Stimulated activated CD8-positive, alpha-beta memory T cell treated with anti-CD3 and anti-CD28 coated beads, Interleukin-4, amount 100 ng/mL, for 1 hour (primary cell): Measurements from ENCODE around the gene TTC16.

Experiments
- DNase-seq, 2 donors: peaks; one replicate each; pipeline ENCODE4 v3.0.0-alpha.2; 2020; ENCODE audit warnings: low read depth in 2 of 2, low spot score in 1 of 2

Gene TTC16

DNA sequence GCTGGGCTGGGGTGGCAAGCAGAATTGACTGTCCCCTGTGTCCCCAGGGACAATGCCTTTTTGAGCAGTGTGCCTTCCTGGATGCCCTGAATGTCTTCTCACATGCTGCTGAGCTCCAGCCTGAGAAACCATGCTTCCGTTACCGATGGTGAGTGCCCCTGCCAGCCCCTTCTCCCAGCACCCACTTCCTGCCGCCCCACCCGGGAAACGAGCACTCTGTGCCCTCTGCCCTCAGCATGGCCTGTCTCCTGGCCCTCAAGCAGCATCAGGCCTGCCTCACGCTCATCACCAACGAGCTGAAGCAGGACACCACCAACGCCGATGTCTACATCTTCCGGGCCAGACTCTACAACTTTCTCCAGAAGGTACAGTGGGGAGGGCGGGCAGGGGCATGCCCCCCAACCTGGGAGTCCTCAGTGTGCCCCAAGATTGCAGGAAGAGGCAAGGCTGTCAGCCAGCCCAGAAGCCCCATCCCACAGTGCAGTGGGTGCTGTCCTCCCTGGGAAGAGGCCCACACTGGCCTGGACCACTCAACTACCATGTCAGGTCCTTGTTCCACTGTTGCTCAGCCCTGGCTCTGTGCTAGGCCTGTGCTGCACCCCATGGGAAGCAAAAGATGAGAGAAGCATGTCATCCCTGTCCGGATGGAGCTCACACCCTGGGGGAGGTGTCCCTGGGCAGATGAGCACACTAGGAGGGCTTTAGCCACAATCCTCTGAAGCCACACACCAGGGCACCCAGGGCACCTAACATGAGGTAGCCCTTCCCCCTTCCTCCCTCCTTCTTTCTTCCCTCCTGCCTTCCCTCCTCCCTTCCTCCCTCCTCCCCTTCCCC lies 4.4 kb downstream of the TTC16 start:
- DNase-seq: no peak

DNA sequence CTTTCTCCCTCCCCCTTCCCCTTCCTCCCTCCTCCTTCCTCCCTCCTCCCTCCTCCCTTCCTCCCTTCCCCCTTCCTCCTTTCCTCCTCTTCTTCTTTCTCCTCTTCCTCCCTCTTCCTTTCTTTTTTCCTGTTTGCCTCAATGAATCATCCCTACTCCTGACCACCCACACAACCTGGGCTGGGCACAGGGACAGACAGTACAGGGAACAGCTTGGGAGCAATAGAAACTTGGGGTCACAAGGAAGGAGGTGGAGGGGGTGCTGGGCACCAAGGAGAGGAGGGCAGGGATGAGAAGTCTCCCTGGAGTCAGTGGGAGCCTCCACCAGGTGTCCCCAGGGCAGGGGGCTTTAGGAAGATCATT lies 5.0 kb downstream of the TTC16 start:
- no peak for DNase-seq

- no peak for DNase-seq
Observed at GRCh38 chr9:127721391-127721821, 5.5 kb downstream of the TTC16 start.

DNA sequence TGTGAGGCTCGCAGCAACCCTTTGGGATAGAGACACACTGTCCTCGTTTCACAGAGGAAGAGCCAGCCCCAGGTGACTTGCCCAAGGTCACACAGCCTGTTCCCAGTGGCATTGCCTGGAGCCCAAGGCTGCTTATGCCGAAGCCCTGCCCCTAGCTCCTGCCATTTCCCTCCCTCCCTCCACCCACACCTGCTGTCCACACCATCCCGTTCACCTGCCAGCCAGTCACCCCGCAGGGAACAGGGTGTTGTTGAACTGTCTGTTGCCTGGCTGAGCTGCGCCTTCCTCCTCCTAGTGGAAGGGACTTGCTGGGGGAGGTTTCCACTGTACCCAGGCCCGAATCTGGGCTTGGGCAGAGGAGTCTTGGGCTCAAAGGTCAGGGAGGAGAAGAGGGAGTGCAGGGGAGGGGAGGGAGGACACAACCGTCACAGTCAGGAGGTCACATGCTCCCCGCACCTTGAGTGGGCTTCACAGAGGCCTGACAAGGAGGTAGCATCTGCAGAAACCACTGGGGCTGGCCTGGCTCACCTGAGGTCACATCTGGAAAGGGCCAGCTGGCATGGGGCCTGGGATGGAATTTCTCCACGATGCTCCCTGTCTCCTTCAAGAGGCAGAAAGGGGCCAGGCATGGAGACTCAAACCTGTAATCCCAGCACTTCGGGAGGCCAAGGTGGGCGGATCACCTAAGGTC lies 6.3 kb downstream of the TTC16 start:
- no peak for DNase-seq

DNA sequence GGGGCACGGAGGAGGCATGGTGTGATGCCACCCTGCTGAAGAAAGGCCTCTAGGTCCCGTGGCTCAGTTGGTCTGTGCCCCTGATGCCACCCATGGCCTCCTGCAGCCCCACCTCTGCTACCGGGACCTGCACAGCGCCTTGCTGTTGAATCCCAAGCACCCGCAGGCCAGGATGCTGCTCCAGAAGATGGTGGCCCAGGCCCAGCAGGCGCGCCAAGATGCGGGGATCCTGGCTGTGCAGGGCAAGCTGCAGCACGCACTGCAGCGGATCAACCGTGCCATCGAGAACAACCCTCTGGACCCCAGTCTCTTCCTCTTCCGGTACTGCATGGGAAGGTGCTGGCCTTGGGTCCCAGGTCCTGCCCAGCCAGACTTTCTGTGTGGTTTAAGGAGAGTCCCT lies 7.1 kb downstream of the TTC16 start:
- DNase-seq: no peak

GRCh38 chr9:127723444-127723843 lies 7.6 kb downstream of the TTC16 start:
- no peak for DNase-seq

GRCh38 chr9:127724012-127724411 lies 8.1 kb downstream of the TTC16 start:
- no peak for DNase-seq

- DNase-seq: no peak
Observed at GRCh38 chr9:127726871-127727270, 11.0 kb downstream of the TTC16 start.

- no peak for DNase-seq
Observed at GRCh38 chr9:127728808-127729207, 12.9 kb downstream of the TTC16 start.

- no peak for DNase-seq
Observed at GRCh38 chr9:127729522-127730256, 13.8 kb downstream of the TTC16 start.

DNA sequence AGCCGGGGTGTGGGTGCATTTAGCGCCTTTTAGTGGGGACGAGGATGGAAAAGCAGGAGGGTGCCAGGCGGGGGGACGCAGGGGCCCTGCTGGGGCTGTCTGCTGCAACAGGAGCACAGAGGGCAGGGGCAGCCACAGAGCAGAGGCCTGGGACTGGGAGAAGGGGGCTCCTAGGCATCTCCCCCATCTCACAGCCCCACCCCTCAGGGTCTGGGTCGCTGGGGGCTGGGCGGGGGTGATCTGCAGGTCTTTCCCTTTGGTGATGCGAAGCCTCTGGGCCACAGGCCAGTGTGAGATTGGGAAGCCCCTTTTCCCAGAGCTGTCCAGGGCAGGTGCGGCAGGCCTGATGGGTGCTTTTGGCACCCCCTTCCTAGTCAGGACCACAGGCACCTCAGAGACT lies 14.4 kb downstream of the TTC16 start:
- no peak for DNase-seq

DNA sequence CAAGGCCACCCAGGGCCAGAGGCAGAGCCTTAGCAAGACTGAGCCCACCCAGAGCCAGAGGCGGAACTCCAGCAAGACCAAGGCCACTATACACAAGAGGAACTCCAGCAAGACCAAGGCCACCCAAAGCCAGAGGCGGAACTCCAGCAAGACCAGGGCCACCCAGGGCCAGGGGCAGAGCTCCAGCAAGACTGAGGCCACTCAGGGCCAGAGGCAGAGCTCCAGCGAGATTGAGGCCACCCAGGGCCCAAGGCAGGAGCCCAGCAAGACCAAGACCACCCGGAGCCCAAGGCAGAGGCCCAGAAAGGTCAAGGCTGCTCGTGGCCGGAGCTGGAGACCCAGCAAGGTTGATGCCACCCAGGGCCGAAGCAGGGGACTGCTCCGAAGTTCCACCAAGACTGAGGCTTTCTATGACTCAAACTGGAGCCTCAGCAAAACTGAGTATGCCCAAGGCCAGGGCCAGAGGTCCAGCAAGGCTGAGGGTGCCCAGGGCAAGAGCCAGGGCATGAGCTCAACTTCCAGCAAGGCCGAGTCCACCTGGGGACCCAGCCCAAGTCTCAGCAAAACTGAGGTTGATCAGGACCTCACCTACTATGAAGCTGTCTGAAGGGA lies 15.0 kb downstream of the TTC16 start:
- no peak for DNase-seq

DNA sequence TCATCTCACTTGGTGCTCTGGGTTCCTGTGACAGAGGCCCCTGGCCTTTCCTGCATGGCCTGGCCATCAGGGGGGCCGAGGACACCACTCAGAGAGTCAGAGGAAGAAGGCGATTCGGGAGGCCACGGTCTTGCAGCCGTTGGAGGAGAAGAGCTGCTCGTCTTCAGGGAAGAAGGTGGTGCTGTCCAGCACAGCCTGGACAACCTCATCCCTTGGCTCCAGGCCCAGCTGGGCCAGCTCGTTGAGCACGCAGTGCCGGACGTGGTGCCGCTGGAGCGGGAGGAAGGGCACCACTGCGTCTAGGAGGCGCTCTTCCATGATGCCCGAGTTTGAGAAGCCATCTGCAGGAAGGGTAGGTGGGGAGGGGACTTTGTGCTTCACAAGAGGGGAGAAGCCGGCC lies 16.1 kb downstream of the TTC16 start:
- no peak for DNase-seq

- no peak for DNase-seq
Observed at GRCh38 chr9:127732444-127732843, 16.6 kb downstream of the TTC16 start.

DNA sequence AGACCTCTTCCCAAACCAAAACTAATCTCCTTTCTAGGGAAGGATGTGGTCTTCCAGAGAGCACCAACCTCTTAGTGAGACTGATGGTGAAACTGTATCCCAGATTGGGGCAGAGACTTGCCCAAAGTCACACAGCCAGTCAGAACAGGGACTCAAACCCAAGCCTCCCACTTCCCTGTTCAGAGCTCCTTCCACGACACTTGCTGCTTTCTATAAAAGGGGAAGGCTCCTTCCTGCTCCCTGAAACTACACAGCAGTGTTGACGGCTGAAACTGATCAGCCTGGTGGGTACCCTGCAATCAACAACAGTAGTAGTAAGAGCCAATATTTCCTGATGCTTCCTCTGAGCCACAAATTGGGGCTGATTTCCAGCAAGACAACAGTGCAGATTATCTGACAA lies 17.7 kb downstream of the TTC16 start:
- no peak for DNase-seq

- DNase-seq: no peak
Observed at GRCh38 chr9:127734247-127734746, 18.4 kb downstream of the TTC16 start.

- DNase-seq: peak; percentile 98 to 99
Observed at GRCh38 chr9:127734747-127735529, 19.1 kb downstream of the TTC16 start, which contains the start of gene TOR2A. TOR2A (minus strand) TSS chr9:127735294; CDS start chr9:127735270, 24 bp downstream.

- no peak for DNase-seq
Observed at GRCh38 chr9:127735530-127736185, 19.8 kb downstream of the TTC16 start.

GRCh38 chr9:127738666-127739065 lies 22.8 kb downstream of the TTC16 start:
- DNase-seq: no peak
